Measurements from ENCODE around the gene POLDIP3.

GRCh38 chr22:42586381-42586780 lies 28.3 kb downstream of the POLDIP3 start:
- TF ChIP-seq CTCF (IDR thresholded peaks at IDR 0.05; ENCODE audit: low read length) (no peak), EZH2 (optimal IDR thresholded peaks at IDR 0.05; ENCODE audit: low read depth, low read length) (no peak), EZH2phosphoT487 (IDR thresholded peaks at IDR 0.05; ENCODE audit: low read length) (no peak)

Data from MM.1S (cell line).